GM18502 (cell line): ENCODE measurements around the gene EXOSC3.
"Not testable (repeated sequence)": the region's sequence is repeated elsewhere in the genome, so short reads cannot be mapped to it uniquely, and the experiment has no call there.

Source experiments
- ATAC-seq: cut with Tn5 transposase; IDR thresholded peaks from one replicate; pipeline ENCODE4 v1.9.1; 2021; ENCODE audit warnings: mild to moderate bottlenecking; ENCODE audit not compliant: unreplicated experiment, poor library complexity

The EXOSC3 gene

GRCh38 chr9:37778534-37778933 lies 6.3 kb downstream of the EXOSC3 start:
- no peak for ATAC-seq

GRCh38 chr9:37776328-37776727 lies 8.5 kb downstream of the EXOSC3 start:
- no peak for ATAC-seq

GRCh38 chr9:37775216-37775919 lies 9.5 kb downstream of the EXOSC3 start:
- no peak for ATAC-seq

- ATAC-seq = no peak
Observed at GRCh38 chr9:37769995-37770394, 14.9 kb downstream of the EXOSC3 start.

- ATAC-seq = no peak
Observed at GRCh38 chr9:37769306-37769705, 15.6 kb downstream of the EXOSC3 start.

- ATAC-seq = not testable (repeated sequence)
Observed at GRCh38 chr9:37765263-37765662, 19.6 kb downstream of the EXOSC3 start.

GRCh38 chr9:37761511-37761910 lies 23.4 kb downstream of the EXOSC3 start:
- ATAC-seq = no peak

GRCh38 chr9:37760416-37761161 lies 24.3 kb downstream of the EXOSC3 start:
- ATAC-seq = no peak

- no peak for ATAC-seq
Observed at GRCh38 chr9:37758747-37759146, 26.1 kb downstream of the EXOSC3 start.

GRCh38 chr9:37753489-37754190 lies 31.2 kb downstream of the EXOSC3 start, which contains the start of gene TRMT10B:
TRMT10B (plus strand) TSS chr9:37753805; CDS start chr9:37761932, 8,127 bp downstream.
- ATAC-seq = peak; percentile 91

- ATAC-seq = no peak
Observed at GRCh38 chr9:37752642-37753488, 32.0 kb downstream of the EXOSC3 start.

GRCh38 chr9:37752112-37752511 lies 32.8 kb downstream of the EXOSC3 start:
- ATAC-seq = not testable (repeated sequence)

- not testable (repeated sequence) for ATAC-seq
Observed at GRCh38 chr9:37751704-37752103, 33.2 kb downstream of the EXOSC3 start.

GRCh38 chr9:37751186-37751585 lies 33.7 kb downstream of the EXOSC3 start:
- no peak for ATAC-seq

- no peak for ATAC-seq
Observed at GRCh38 chr9:37749129-37749528, 35.7 kb downstream of the EXOSC3 start.

- peak; percentile 84 for ATAC-seq
Observed at GRCh38 chr9:37747271-37747753, 37.6 kb downstream of the EXOSC3 start.

- ATAC-seq = no peak
Observed at GRCh38 chr9:37746448-37747270, 38.2 kb downstream of the EXOSC3 start.

GRCh38 chr9:37745970-37746369 lies 38.9 kb downstream of the EXOSC3 start:
- ATAC-seq = no peak

- ATAC-seq = no peak
Observed at GRCh38 chr9:37740631-37741328, 44.1 kb downstream of the EXOSC3 start.
